Right cardiac atrium (tissue), 5 donors: ENCODE results near the gene SPATA2. TPM values are rescaled to one million over a fixed set of nuclear protein-coding genes. Genes with fewer than 3 reads are reported as not detected.
"Not testable (repeated sequence)": the region's sequence is repeated elsewhere in the genome, so short reads cannot be mapped to it uniquely, and the experiment has no call there.

Experiments
- ATAC-seq, 2 donors: fragments of 200-7000 bp; cut with Tn5 transposase; one replicate each; pipeline versions ENCODE4 v1.8.0 to v1.9.1; 2020; ENCODE audit warnings: moderate library complexity in 2 of 2, mild to moderate bottlenecking in 1 of 2
- DNase-seq, 3 donors: peaks; one replicate each; pipeline ENCODE4 v3.0.0-alpha.2; 2020
- H3K27ac ChIP-seq: one replicate; pipeline ENCODE4 v1.5.1; 2013; ENCODE audit warnings: mild to moderate bottlenecking, low read length, control low read depth, moderate library complexity
- H3K27me3 ChIP-seq: one replicate; pipeline ENCODE4 v1.6.1; 2013; ENCODE audit not compliant: control insufficient read depth, insufficient read depth
- H3K4me1 ChIP-seq: one replicate; pipeline ENCODE4 v1.6.1; 2013; ENCODE audit warnings: low read length; ENCODE audit not compliant: control insufficient read depth, insufficient read depth
- H3K4me3 ChIP-seq: one replicate; pipeline ENCODE4 v1.5.1; 2013; ENCODE audit warnings: low read length, control low read depth
- H3K9me3 ChIP-seq: one replicate; pipeline ENCODE4 v1.6.1; 2013; ENCODE audit warnings: low read length; ENCODE audit not compliant: control insufficient read depth
- WGBS: extraction: QIAGEN DNeasy Blood & Tissue Kit; methylation state at CpG from one replicate; pipeline ENCODE4 v1.1.7; 2013; 5-methylcytosine and 5-hydroxymethylcytosine counted together
- intact Hi-C, 4 donors: fragments of 100-400 bp; cut with DNase I; formaldehyde crosslinking; loops; one replicate each; pipeline versions ENCODE4 v1.11.0 to v1.14.0; 2022 to 2023
- polyA plus RNA-seq: library from polyadenylated mRNA; stranded (reverse); fragments of 200-250 nt; gene quantifications from one replicate; pipeline ENCODE4 v1.2.3, GENCODE V29; 2013
- total RNA-seq, 4 donors: library from RNA; stranded (reverse); fragmentation: NEBNext Ultra II Directional; extraction: Animal tissue kit (Norgen Biotek cat#: 25700); gene quantifications; one replicate each; pipeline ENCODE4 v1.2.1, GENCODE V29; 2021
- donor health status: healthy with polysubstance abuse.
- donor health status: DM: no; HTN: yes; CAD: no.
- donor health status: DM: no; HTN: no; CAD: no.
- donor health status: DM: no; HTN: yes; CAD: no; lungs with severe emphysema.
- donor health status: DM: yes; HTN: yes; CAD: no.

Gene SPATA2
- total and polyA plus RNA-seq, 5 donors: 5.5 to 8.2 (median 6.6) TPM

DNA sequence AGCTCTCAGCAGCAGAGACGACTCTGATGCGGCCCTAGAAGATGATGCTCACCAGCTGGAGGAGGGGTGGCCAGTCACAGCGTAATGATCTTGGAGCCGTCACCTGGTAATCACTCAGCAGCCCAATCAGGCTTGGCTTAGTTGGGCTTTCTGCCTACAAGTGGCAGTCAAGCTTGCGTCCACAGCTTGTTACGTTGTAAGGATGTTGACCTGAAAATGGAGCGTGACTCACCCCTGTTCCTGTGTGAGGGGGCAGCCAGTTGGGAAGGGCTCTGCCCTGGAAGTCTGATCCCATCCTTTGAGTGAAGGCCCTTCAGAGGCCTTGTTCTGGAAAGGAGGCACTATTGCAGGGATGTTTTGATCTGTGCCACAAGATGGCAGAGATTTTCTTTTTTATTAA lies 49.8 kb downstream of the SPATA2 start:
- no peak overlapping the region for H3K27ac ChIP-seq
- H3K27me3 ChIP-seq: no peaks in the 10 kb centered on the region
- no peaks in the 10 kb centered on the region for H3K4me1 ChIP-seq
- no peaks in the 10 kb centered on the region for H3K9me3 ChIP-seq
- 78% methylated on average over 7 of the region's 7 CpGs for WGBS
- ATAC-seq (peak in 1 of 2 donors; percentile 18), DNase-seq (no peak)
- intact Hi-C loops: no loop called here
- H3K4me3 ChIP-seq: no peak overlapping the region

DNA sequence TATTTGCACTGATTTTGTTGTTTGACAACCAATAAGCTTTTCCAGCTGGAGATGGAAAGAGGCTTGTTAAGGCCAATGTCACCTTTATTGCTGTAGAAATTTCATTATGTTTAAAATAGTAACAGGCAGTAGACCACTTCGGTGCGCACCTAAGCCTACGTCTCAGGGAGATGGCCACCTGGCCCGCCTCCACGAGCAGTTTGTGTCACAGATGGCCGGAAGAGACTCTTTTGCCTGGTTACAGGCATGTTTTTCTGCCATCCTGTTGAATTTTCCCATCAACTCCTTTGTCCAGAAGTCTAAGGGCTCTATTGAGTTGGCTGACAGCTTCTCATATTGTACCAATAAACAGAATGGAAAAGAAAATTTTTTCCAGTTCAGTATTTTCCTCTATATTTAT lies 51.7 kb downstream of the SPATA2 start:
- Histone ChIP-seq H3K9me3 (no peaks in the 10 kb centered on the region), H3K27me3 (no peaks in the 10 kb centered on the region), H3K4me1 (no peaks in the 10 kb centered on the region), H3K4me3 (no peak overlapping the region), H3K27ac (no peak overlapping the region)
- no peak for DNase-seq
- ATAC-seq: no peak
- WGBS: 97% methylated on average over 6 of the region's 6 CpGs
- intact Hi-C loops: no loop called here

DNA sequence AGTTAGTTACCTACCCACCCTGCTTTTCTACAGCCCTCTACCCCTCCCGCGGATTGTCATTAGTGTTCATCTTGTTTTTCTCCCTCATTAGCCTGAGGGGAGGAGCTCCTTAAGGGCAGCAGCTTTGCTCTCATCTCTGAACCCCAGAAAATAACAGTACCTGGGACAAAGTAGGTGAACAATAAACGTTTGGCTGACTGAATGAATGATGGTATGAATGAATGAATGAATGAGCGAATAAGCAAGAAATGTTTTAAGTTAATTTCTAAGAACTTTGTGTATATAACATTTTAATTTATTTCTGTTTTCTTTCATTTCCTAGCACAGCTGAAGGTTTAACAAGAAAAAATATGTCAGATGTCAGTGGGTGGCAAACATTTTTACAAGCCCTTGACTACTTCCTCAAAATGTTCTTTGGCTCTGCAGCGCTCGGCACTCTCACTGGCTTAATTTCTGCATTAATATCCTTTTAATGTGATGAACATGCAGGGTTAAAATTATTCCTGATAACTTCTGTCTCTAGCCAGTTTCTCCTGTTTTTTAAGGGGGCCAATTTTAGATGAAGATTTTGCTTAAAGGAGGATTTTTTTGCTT lies 52.6 kb downstream of the SPATA2 start:
- Histone ChIP-seq H3K4me1 (no peaks in the 10 kb centered on the region), H3K9me3 (no peaks in the 10 kb centered on the region), H3K27me3 (no peaks in the 10 kb centered on the region), H3K27ac (no peak overlapping the region), H3K4me3 (no peak overlapping the region)
- 85% methylated on average over 6 of the region's 6 CpGs for WGBS
- DNase-seq: no peak
- no peak for ATAC-seq
- intact Hi-C loops: no loop called here

DNA sequence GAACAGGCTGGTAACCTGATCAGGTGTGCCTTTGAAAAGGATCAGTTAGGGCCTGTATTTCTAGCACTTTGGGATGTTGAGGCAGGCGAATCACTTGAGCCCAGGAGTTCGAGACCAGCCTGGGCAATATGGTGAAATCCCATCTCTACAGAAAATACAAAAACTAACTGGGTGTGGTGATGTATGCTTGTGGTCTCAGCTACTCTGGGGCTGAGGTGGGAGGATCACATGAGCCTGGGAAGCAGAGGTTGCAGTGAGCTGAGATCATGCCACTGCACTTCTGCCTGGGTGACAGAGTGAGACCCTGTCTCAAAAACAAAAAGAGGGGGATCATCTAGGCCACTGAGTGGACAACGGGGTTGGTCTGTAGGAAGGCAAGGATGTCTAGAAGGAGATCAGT lies 54.1 kb downstream of the SPATA2 start:
- intact Hi-C loops, DNase-seq, H3K27ac ChIP-seq, ATAC-seq, H3K27me3 ChIP-seq, H3K9me3 ChIP-seq, H3K4me1 ChIP-seq, H3K4me3 ChIP-seq: not testable (repeated sequence)
- WGBS: 96% methylated on average over 3 of the region's 3 CpGs

DNA sequence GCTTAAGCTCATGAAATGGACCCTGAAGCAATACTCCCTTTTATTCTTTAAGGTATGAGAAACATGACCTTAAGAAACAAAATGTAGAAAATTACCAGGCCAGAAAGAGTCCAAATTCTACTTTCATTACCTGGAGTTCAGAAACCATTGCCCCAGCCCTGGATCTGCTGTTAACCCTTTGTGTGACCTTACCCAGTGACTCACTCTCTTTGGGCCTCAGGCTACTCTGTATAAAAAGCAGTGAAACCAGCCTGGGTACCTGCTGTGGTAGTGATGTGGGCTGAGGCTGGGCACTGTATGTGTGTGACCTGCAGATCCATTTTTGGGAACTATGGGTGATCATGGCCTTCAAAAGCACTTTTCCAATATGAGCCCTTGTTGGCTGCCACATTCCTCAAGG lies 55.5 kb downstream of the SPATA2 start:
- no peaks in the 10 kb centered on the region for H3K4me1 ChIP-seq
- ATAC-seq (no peak), DNase-seq (no peak)
- no peaks in the 10 kb centered on the region for H3K27me3 ChIP-seq
- no peak overlapping the region for H3K27ac ChIP-seq
- no peaks in the 10 kb centered on the region for H3K9me3 ChIP-seq
- intact Hi-C loops: no loop called here
- no peak overlapping the region for H3K4me3 ChIP-seq

DNA sequence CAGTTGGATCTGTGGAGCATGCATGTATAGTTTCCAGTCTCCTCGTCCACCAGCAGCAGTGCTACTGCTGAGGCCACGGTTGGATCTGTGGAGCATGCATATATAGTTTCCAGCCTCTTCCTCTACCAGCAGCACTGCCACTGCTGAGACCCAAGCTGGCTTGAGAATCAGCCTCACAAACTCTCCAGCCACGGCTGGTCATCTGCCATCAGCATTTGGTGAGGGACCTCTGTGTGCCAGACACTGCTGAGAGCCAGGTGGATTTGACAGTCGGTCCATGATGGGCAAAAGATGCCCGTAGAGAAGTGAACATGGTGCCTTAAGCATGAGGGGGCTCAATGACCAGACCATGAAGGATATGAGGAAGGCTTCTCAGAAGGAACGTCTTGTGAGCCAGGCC lies 56.3 kb downstream of the SPATA2 start:
- Histone ChIP-seq H3K27ac (no peak overlapping the region), H3K27me3 (no peaks in the 10 kb centered on the region), H3K9me3 (no peaks in the 10 kb centered on the region), H3K4me1 (no peaks in the 10 kb centered on the region), H3K4me3 (no peak overlapping the region)
- intact Hi-C loops: no loop called here
- 84% methylated on average over 6 of the region's 6 CpGs for WGBS
- DNase-seq (no peak), ATAC-seq (no peak)

DNA sequence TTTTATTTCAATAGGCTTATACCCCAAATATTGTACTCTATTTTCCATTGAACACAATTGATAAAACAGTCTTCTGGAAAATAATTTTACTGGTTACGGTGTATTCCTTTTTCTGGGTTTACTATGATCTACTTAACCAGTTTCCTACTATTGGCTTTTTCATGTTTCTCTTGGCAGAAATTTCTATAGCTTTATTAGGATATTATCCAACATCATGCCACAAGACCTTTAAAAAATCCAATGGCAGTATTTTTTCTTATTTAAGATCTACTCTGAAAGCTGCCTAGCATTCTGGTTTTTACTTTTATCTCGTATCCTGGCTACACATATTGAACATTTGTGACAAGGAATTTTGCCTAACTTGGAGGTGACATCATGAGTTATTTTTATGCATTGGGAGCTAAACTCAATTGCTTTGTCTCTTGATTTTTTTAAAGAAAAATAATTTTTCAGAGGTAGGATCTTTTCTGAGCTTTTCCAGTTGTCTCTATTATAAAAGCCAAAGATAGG lies 57.2 kb downstream of the SPATA2 start:
- ATAC-seq (no peak), DNase-seq (no peak)
- 75% methylated on average over 2 of the region's 2 CpGs for WGBS
- Histone ChIP-seq H3K27ac (no peak overlapping the region), H3K9me3 (no peaks in the 10 kb centered on the region), H3K4me3 (no peak overlapping the region), H3K27me3 (no peaks in the 10 kb centered on the region), H3K4me1 (no peaks in the 10 kb centered on the region)
- intact Hi-C loops: no loop called here

DNA sequence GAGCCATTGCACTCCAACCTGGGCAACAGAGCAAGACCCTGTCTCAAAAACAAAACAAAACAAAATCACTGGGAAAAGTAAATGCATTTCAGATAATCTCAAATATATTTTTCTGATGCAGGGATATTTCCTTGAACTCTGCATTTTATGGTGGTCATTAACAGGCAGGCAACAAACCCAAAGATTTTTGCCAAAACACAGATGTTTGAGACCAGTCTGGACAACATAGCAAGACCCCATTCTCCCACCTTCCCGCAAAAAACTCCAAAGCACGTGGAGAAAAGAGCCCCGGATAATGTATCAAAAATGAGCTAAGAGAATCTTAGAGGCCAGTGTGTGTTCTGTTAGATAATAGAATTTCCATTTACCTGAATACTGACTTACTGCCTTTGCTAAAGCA lies 58.4 kb downstream of the SPATA2 start:
- no peak for ATAC-seq
- no peak for DNase-seq
- no peak overlapping the region for H3K4me3 ChIP-seq
- no peaks in the 10 kb centered on the region for H3K9me3 ChIP-seq
- H3K27me3 ChIP-seq: no peaks in the 10 kb centered on the region
- peaks cover 2% of the 10 kb centered on the region for H3K4me1 ChIP-seq
- intact Hi-C loops: no loop called here
- WGBS: 94% methylated on average over 3 of the region's 3 CpGs
- H3K27ac ChIP-seq: no peak overlapping the region

DNA sequence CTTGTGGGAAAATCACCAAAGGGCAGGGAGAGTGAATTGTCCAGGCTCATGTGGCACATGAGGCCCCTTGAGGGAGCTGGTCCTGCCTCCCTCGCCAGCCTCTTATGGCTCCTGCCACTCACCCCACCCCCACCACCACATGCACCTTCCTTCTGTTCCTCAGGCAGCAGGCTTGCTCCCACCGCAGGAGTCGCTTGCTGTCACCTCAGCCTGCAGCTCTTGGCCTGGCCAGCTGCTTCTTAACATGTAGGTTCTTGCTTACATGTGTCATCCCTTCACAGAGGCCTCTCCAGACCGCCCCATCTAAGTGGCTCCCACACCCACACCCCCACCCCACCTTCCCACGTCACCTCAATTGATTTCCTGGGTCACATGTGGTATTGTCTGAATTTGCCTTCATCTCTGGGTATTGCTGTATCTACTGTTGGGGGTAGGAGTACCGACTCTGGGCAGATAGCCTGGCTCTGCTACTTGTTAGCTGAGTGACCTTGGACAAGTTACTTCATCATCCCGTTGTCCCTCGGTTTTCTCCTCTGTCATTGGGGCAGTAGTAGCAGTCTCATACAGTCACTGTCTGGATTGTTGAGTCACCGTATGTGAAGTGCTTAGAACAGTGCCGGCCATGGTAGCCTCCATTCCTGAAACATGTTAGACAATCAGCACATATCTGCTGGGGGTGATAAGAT lies 61.0 kb downstream of the SPATA2 start:
- ATAC-seq (no peak), DNase-seq (no peak)
- H3K27ac ChIP-seq: no peak overlapping the region
- no peak overlapping the region for H3K4me3 ChIP-seq
- WGBS: 90% methylated on average over 10 of the region's 10 CpGs
- H3K4me1 ChIP-seq: peaks cover 9% of the 10 kb centered on the region
- H3K9me3 ChIP-seq: no peaks in the 10 kb centered on the region
- intact Hi-C loops: loop anchor here in 1 of 4 donors (5.0 kb wide), 1 partner anchor 312 kb away; no protein-coding TSS in a partner anchor
- H3K27me3 ChIP-seq: no peaks in the 10 kb centered on the region

DNA sequence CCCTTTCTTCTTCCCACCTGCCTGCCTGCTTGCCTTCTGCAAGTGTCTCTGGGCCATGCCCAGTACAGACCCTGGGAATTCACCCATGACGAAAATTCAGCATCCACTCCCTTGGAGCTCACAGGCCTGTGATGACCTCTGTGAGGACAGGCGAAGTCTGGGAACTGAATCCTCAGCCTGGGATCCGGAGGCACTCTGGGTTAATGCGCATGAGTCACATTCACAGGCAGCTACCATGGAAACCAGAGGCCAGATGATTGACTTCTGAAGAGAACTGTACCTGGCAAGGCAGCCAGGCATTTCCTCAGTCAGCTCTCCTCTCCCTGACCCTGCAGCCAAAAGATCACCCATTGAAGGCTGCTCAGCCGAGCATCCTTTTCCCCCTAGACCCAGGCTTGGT lies 61.7 kb downstream of the SPATA2 start:
- intact Hi-C loops: loop anchor here in 1 of 4 donors (5.0 kb wide), 1 partner anchor 311 kb away; no protein-coding TSS in a partner anchor
- 85% methylated on average over 5 of the region's 5 CpGs for WGBS
- Histone ChIP-seq H3K27ac (no peak overlapping the region), H3K9me3 (no peaks in the 10 kb centered on the region), H3K4me3 (no peak overlapping the region), H3K4me1 (peaks cover 9% of the 10 kb centered on the region), H3K27me3 (no peaks in the 10 kb centered on the region)
- DNase-seq (no peak), ATAC-seq (no peak)
